Measurements from ENCODE around the gene CDKL5.

- no peak for TF ChIP-seq POLR2A (IDR thresholded peaks at IDR 0.05)
- TF ChIP-seq CTCF (IDR thresholded peaks at IDR 0.05), result no peak
- TF ChIP-seq EP300 (IDR thresholded peaks at IDR 0.05), result no peak
- TF ChIP-seq POLR2AphosphoS5 (IDR thresholded peaks at IDR 0.05), result no peak
These were observed 23.0 kb downstream of the CDKL5 start for GRCh38 chrX:18448416-18448815.
